ENCODE measurements around the gene RAD23A. TPM values are rescaled to one million over a fixed set of nuclear protein-coding genes. Genes with fewer than 3 reads are reported as not detected.
"Not testable (repeated sequence)": the region's sequence is repeated elsewhere in the genome, so short reads cannot be mapped to it uniquely, and the experiment has no call there.

Gene RAD23A
- total RNA-seq, 1 donor from 2014 or later = 109 TPM

- intact Hi-C loops (cut with DNase I) = no loop called here
- H3K27me3 ChIP-seq = no peaks in the 10 kb centered on the region
- no peaks in the 10 kb centered on the region for H3K9me3 ChIP-seq
- peak overlapping the region; percentile 21 for H3K4me3 ChIP-seq
- TF ChIP-seq, protein P1, sequence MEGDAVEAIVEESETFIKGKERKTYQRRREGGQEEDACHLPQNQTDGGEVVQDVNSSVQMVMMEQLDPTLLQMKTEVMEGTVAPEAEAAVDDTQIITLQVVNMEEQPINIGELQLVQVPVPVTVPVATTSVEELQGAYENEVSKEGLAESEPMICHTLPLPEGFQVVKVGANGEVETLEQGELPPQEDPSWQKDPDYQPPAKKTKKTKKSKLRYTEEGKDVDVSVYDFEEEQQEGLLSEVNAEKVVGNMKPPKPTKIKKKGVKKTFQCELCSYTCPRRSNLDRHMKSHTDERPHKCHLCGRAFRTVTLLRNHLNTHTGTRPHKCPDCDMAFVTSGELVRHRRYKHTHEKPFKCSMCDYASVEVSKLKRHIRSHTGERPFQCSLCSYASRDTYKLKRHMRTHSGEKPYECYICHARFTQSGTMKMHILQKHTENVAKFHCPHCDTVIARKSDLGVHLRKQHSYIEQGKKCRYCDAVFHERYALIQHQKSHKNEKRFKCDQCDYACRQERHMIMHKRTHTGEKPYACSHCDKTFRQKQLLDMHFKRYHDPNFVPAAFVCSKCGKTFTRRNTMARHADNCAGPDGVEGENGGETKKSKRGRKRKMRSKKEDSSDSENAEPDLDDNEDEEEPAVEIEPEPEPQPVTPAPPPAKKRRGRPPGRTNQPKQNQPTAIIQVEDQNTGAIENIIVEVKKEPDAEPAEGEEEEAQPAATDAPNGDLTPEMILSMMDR (IDR thresholded peaks at IDR 0.05) = no peak
- peak; percentile 78 for ATAC-seq
- H3K27ac ChIP-seq = peak overlapping the region; percentile 60
- peak; percentile 76 for DNase-seq
- H3K4me1 ChIP-seq = peaks cover 20% of the 10 kb centered on the region
- H3K36me3 ChIP-seq = no peaks in the 10 kb centered on the region
Measured at GRCh38 chr19:12913011-12913561, 32.6 kb upstream of the RAD23A start.

GRCh38 chr19:12913851-12914690, 31.6 kb upstream of the RAD23A start:
- DNase-seq (no peak), ATAC-seq (peak; percentile 36)
- TF ChIP-seq, protein P1 (IDR thresholded peaks at IDR 0.05) = no peak
- Histone ChIP-seq H3K27me3 (no peaks in the 10 kb centered on the region), H3K36me3 (no peaks in the 10 kb centered on the region), H3K4me1 (peaks cover 24% of the 10 kb centered on the region), H3K9me3 (no peaks in the 10 kb centered on the region), H3K27ac (peak overlapping the region; percentile 60), H3K4me3 (no peak overlapping the region)
- intact Hi-C loops (cut with DNase I) = no loop called here

- H3K27me3 ChIP-seq; DNase-seq; ATAC-seq; H3K9me3 ChIP-seq; H3K36me3 ChIP-seq; H3K27ac ChIP-seq; H3K4me3 ChIP-seq; intact Hi-C loops (cut with DNase I): not testable (repeated sequence)
- H3K4me1 ChIP-seq = peaks cover 24% of the 10 kb centered on the region
Measured at GRCh38 chr19:12915860-12916259, 29.8 kb upstream of the RAD23A start.

- TF ChIP-seq, protein P1 (IDR thresholded peaks at IDR 0.05) = no peak
- no peaks in the 10 kb centered on the region for H3K9me3 ChIP-seq
- DNase-seq = no peak
- no peak overlapping the region for H3K4me3 ChIP-seq
- ATAC-seq = no peak
- no peaks in the 10 kb centered on the region for H3K27me3 ChIP-seq
- peaks cover 15% of the 10 kb centered on the region for H3K4me1 ChIP-seq
- H3K27ac ChIP-seq = no peak overlapping the region
- H3K36me3 ChIP-seq = peaks cover 12% of the 10 kb centered on the region
- intact Hi-C loops (cut with DNase I) = no loop called here
Measured at GRCh38 chr19:12918253-12918652, 27.4 kb upstream of the RAD23A start.

DNA sequence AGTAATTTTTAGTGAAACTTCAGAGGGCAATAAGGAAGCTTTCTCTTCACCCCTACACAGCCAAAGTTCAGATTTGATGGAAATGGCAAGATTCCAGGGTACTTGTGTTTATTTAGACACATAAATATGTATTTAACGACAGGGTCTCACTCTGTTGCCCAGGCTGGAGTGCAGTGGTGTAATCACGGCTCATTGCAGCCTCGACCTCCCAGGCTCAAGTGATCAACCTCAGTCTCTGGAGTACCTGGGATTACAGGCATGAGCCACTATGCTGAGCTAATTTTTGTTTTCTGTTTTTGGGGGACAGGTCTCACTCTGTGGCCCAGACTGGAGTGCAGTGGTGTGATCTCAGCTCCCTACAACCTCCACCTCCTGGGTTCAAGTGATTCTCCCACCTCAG, 24.6 kb upstream of the RAD23A start:
- peaks cover 5% of the 10 kb centered on the region for H3K4me1 ChIP-seq
- no peak overlapping the region for H3K4me3 ChIP-seq
- ATAC-seq (no peak), DNase-seq (no peak)
- peaks cover 40% of the 10 kb centered on the region for H3K36me3 ChIP-seq
- intact Hi-C loops (cut with DNase I) = no loop called here
- no peaks in the 10 kb centered on the region for H3K9me3 ChIP-seq
- TF ChIP-seq, protein P1 (IDR thresholded peaks at IDR 0.05) = no peak
- no peak overlapping the region for H3K27ac ChIP-seq
- H3K27me3 ChIP-seq = no peaks in the 10 kb centered on the region

GRCh38 chr19:12922959-12923358, 22.7 kb upstream of the RAD23A start:
- no peak overlapping the region for H3K4me3 ChIP-seq
- peaks cover 57% of the 10 kb centered on the region for H3K36me3 ChIP-seq
- DNase-seq (no peak), ATAC-seq (no peak)
- no peaks in the 10 kb centered on the region for H3K27me3 ChIP-seq
- no peak overlapping the region for H3K27ac ChIP-seq
- peaks cover 5% of the 10 kb centered on the region for H3K4me1 ChIP-seq
- H3K9me3 ChIP-seq = no peaks in the 10 kb centered on the region
- intact Hi-C loops (cut with DNase I) = no loop called here
- TF ChIP-seq, protein P1 (IDR thresholded peaks at IDR 0.05) = no peak

All from upper lobe of right lung (tissue), 1 donor.